KMS-11 (cell line): ENCODE data around the gene FAM219B.
"Not testable (repeated sequence)": the region's sequence is repeated elsewhere in the genome, so short reads cannot be mapped to it uniquely, and the experiment has no call there.

ENCODE experiments used
- H2AFZ ChIP-seq: fragments of 200-600 bp; sonication (generic); 2 replicates; pipeline ENCODE4 v1.6.1; 2016; ENCODE audit warnings: antibody characterized with exemption, mixed run types, low read depth
- H3K27ac ChIP-seq: fragments of 200-600 bp; sonication (generic); 2 replicates; pipeline ENCODE4 v1.6.1; 2016; ENCODE audit warnings: mild to moderate bottlenecking, mixed run types
- H3K27me3 ChIP-seq: fragments of 200-600 bp; sonication (generic); 2 replicates; pipeline ENCODE4 v1.6.1; 2017; ENCODE audit warnings: mild to moderate bottlenecking, low read depth, mixed run types, moderate library complexity; ENCODE audit not compliant: insufficient read depth
- H3K36me3 ChIP-seq: fragments of 200-600 bp; sonication (generic); 2 replicates; pipeline ENCODE4 v1.6.1; 2017; ENCODE audit warnings: mild to moderate bottlenecking, mixed run types; ENCODE audit not compliant: insufficient read depth
- H3K4me1 ChIP-seq: fragments of 200-600 bp; sonication (generic); 2 replicates; pipeline ENCODE4 v1.6.1; 2016; ENCODE audit warnings: mild to moderate bottlenecking, low read depth, mixed run types; ENCODE audit not compliant: poor library complexity, severe bottlenecking
- H3K4me2 ChIP-seq: fragments of 200-600 bp; sonication (generic); 2 replicates; pipeline ENCODE4 v1.7.0; 2016; ENCODE audit warnings: mild to moderate bottlenecking, mixed run types
- H3K4me3 ChIP-seq: fragments of 200-600 bp; sonication (generic); IDR thresholded peaks from 2 replicates; pipeline ENCODE4 v1.6.1; 2017; ENCODE audit warnings: low read depth, low read length, mixed read lengths; ENCODE audit not compliant: insufficient read depth
- H3K79me2 ChIP-seq: fragments of 200-600 bp; sonication (generic); 2 replicates; pipeline ENCODE4 v1.6.1; 2016; ENCODE audit warnings: low read depth, mixed run types; ENCODE audit not compliant: insufficient read depth
- H3K9ac ChIP-seq: fragments of 200-600 bp; sonication (generic); 2 replicates; pipeline ENCODE4 v1.6.1; 2016; ENCODE audit warnings: mild to moderate bottlenecking, mixed run types
- H4K20me1 ChIP-seq: fragments of 200-600 bp; sonication (generic); 2 replicates; pipeline ENCODE4 v1.6.1; 2016; ENCODE audit warnings: mild to moderate bottlenecking, mixed run types; ENCODE audit not compliant: insufficient read depth
- TF ChIP-seq, protein P1 (sequence below): fragments of 200-600 bp; sonication (generic); conservative IDR thresholded peaks from 2 replicates; pipeline ENCODE4 v1.6.1; 2017; ENCODE audit warnings: low read depth, mild to moderate bottlenecking, antibody characterized with exemption, low read length, moderate library complexity, mixed read lengths

Gene FAM219B

DNA sequence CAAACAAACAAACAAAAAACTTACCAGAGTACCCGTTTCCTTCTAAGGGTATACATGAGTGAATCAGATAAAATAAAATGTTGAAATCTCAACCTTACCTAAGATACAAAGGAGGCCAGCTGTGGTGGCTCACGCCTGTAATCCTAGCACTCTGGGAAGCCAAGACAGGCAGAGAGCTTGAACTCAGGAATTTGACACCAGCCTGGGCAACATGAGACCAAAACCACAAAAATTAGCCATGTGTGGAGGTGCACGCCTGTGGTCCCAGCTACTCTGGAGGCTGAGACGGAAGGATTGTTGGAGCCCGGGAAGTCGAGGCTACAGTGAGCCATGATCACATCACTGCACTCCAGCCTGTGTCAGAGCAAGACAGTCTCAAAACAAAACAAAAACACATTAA lies 11.0 kb upstream of the FAM219B start:
- no peaks in the 10 kb centered on the region for H3K4me1 ChIP-seq
- peaks cover 11% of the 10 kb centered on the region; the same call in 1 of the 2 replicates for H3K36me3 ChIP-seq
- no peak overlapping the region for H3K9ac ChIP-seq
- no peaks in the 10 kb centered on the region for H4K20me1 ChIP-seq
- H3K4me2 ChIP-seq: no peak overlapping the region
- H3K4me3 ChIP-seq: no peak overlapping the region
- TF ChIP-seq, protein P1, sequence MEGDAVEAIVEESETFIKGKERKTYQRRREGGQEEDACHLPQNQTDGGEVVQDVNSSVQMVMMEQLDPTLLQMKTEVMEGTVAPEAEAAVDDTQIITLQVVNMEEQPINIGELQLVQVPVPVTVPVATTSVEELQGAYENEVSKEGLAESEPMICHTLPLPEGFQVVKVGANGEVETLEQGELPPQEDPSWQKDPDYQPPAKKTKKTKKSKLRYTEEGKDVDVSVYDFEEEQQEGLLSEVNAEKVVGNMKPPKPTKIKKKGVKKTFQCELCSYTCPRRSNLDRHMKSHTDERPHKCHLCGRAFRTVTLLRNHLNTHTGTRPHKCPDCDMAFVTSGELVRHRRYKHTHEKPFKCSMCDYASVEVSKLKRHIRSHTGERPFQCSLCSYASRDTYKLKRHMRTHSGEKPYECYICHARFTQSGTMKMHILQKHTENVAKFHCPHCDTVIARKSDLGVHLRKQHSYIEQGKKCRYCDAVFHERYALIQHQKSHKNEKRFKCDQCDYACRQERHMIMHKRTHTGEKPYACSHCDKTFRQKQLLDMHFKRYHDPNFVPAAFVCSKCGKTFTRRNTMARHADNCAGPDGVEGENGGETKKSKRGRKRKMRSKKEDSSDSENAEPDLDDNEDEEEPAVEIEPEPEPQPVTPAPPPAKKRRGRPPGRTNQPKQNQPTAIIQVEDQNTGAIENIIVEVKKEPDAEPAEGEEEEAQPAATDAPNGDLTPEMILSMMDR: no peak
- no peak overlapping the region for H2AFZ ChIP-seq
- no peak overlapping the region for H3K27ac ChIP-seq
- H3K27me3 ChIP-seq: no peaks in the 10 kb centered on the region
- H3K79me2 ChIP-seq: no peaks in the 10 kb centered on the region

- not testable (repeated sequence) for H3K79me2 ChIP-seq, H3K4me2 ChIP-seq, H3K27ac ChIP-seq, H4K20me1 ChIP-seq, H3K27me3 ChIP-seq, H3K36me3 ChIP-seq, H3K4me1 ChIP-seq, H3K9ac ChIP-seq, H2AFZ ChIP-seq, H3K4me3 ChIP-seq
Measured at GRCh38 chr15:74913799-74914198, 7.1 kb upstream of the FAM219B start.

DNA sequence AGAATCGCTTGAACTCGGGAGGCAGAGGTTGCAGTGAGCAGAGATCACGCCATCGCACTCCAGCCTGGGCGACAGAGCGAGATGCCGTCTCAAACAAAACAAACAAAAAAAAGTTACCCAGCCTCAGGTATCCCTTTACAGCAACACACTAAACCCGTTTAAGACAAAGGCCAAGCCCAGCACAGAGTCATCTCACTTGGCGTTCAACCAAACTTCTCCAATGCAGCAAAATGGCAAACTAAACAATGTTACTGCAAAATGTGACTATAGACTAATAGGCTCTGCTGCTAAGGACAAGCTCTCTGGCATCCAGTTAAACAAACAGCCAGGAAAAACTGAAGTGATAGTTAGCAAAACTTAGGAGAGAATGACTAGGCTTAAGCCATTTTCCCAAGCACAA lies 6.4 kb upstream of the FAM219B start:
- no peaks in the 10 kb centered on the region for H3K4me1 ChIP-seq
- no peak overlapping the region for H3K27ac ChIP-seq
- no peaks in the 10 kb centered on the region for H3K79me2 ChIP-seq
- H3K27me3 ChIP-seq: no peaks in the 10 kb centered on the region
- H4K20me1 ChIP-seq: no peaks in the 10 kb centered on the region
- no peak overlapping the region for H2AFZ ChIP-seq
- TF ChIP-seq, protein P1: no peak
- H3K4me2 ChIP-seq: no peak overlapping the region
- no peak overlapping the region for H3K4me3 ChIP-seq
- peaks cover 4% of the 10 kb centered on the region; the same call in 1 of the 2 replicates for H3K36me3 ChIP-seq
- no peak overlapping the region for H3K9ac ChIP-seq

GRCh38 chr15:74908635-74909034 lies 2.0 kb upstream of the FAM219B start:
- no peaks in the 10 kb centered on the region for H4K20me1 ChIP-seq
- H3K9ac ChIP-seq: no peak overlapping the region
- H3K4me3 ChIP-seq: no peak overlapping the region
- no peak overlapping the region for H3K27ac ChIP-seq
- no peaks in the 10 kb centered on the region for H3K27me3 ChIP-seq
- H3K79me2 ChIP-seq: no peaks in the 10 kb centered on the region; the same call in 1 of the 2 replicates
- no peak overlapping the region for H3K4me2 ChIP-seq
- H3K36me3 ChIP-seq: no peaks in the 10 kb centered on the region
- H2AFZ ChIP-seq: no peak overlapping the region
- TF ChIP-seq, protein P1: no peak
- peaks cover 12% of the 10 kb centered on the region for H3K4me1 ChIP-seq

DNA sequence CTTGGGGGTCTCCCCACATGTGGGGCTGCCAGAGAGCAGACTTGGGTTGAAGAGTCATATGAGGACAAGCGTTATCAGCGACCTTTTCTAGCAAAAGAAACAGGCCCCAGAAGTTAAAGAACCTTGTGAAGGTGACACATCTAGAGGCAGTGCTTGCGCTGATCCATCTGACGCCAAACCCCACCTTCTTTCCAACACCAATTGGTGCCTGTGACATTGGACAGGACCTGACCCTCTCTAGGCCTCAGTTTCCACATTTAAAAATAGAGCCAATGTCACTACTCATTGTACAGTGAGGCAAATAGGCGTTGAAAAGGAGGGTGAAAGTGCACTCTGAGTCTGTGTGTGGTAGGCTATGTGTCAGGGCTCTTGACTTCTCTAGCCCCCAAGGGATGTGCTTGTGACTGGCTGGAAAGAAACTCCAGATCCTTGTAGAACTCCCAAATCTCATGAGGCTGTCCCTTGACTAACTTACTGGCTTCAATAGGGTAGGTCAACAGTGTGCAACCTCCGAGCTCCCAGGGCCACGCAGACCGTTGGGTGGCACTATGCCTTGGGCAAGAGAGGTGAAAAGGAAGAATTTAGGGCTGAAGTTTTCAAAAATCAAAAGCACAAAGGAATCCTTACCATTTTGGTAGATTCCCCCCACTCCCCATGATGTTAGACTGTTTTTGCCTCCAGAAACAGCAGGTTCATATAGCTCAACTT lies 666 bp upstream of the FAM219B start:
- H3K4me3 ChIP-seq: no peak overlapping the region
- peak overlapping the region; percentile 97 for H2AFZ ChIP-seq
- no peaks in the 10 kb centered on the region; the same call in 1 of the 2 replicates for H3K79me2 ChIP-seq
- H4K20me1 ChIP-seq: no peaks in the 10 kb centered on the region
- H3K36me3 ChIP-seq: no peaks in the 10 kb centered on the region
- TF ChIP-seq, protein P1: no peak
- peak overlapping the region; percentile 65; the same call in 1 of the 2 replicates for H3K9ac ChIP-seq
- H3K4me2 ChIP-seq: peak overlapping the region; percentile 84
- H3K27ac ChIP-seq: no peak overlapping the region
- H3K4me1 ChIP-seq: peaks cover 12% of the 10 kb centered on the region
- no peaks in the 10 kb centered on the region for H3K27me3 ChIP-seq
